ENCODE data around the gene ZDHHC11.

GRCh38 chr5:777756-778161 lies 73.0 kb downstream of the ZDHHC11 start:
- TF ChIP-seq CTCF (IDR thresholded peaks at IDR 0.05 in 2 of 3, conservative IDR thresholded peaks at IDR 0.05 in 1 of 3; ENCODE audit: borderline replicate concordance in 1 of 3, insufficient read depth in 1 of 3, low read depth in 2 of 3, low read length in 2 of 3), result no peak
- no peak for TF ChIP-seq EZH2 (IDR thresholded peaks at IDR 0.05)
- no peak for TF ChIP-seq JUND (IDR thresholded peaks at IDR 0.05)
- TF ChIP-seq CBX3 (IDR thresholded peaks at IDR 0.05; ENCODE audit: low read depth), result no peak
- TF ChIP-seq YY1 (IDR thresholded peaks at IDR 0.05; ENCODE audit: extremely low read depth, insufficient replicate concordance, low read depth, low read length), result no peak
- TF ChIP-seq POLR2AphosphoS5 (IDR thresholded peaks at IDR 0.05; ENCODE audit: low read depth, low read length), result no peak
- no peak for TF ChIP-seq POLR2A (IDR thresholded peaks at IDR 0.05; ENCODE audit: borderline replicate concordance, extremely low read depth, insufficient read depth, insufficient read length)
- TF ChIP-seq MAX (IDR thresholded peaks at IDR 0.05), result no peak
- TF ChIP-seq ZBTB33 (IDR thresholded peaks at IDR 0.05; ENCODE audit: extremely low read depth, insufficient replicate concordance, low read length), result no peak
- no peak for TF ChIP-seq ATF3 (IDR thresholded peaks at IDR 0.05)
